Kidney epithelial cell (primary cell): Measurements from ENCODE around the gene SRRM4. TPM values are rescaled to one million over a fixed set of nuclear protein-coding genes. Genes with fewer than 3 reads are reported as not detected.
"Not testable (repeated sequence)": the region's sequence is repeated elsewhere in the genome, so short reads cannot be mapped to it uniquely, and the experiment has no call there.

Source experiments
- DNase-seq: peaks from one replicate; pipeline ENCODE4 v3.0.0-alpha.2; 2010; ENCODE audit warnings: low read depth
- H3K27me3 ChIP-seq: 2 replicates; pipeline ENCODE4 v1.6.0; 2011; ENCODE audit warnings: low read length; ENCODE audit not compliant: control insufficient read depth, insufficient read depth
- H3K36me3 ChIP-seq: 2 replicates; pipeline ENCODE4 v1.5.1; 2011; ENCODE audit warnings: low read length; ENCODE audit not compliant: control insufficient read depth, insufficient read depth
- H3K4me3 ChIP-seq: 2 replicates; pipeline ENCODE4 v1.5.1; 2011; ENCODE audit warnings: low read depth, mild to moderate bottlenecking, control low read depth, low read length
- total RNA-seq: library from RNA; depleted of rRNA; stranded (reverse); fragments of >200 nt; gene quantifications from 2 replicates; pipeline ENCODE4 v1.2.3, GENCODE V29; 2015
- TF ChIP-seq, protein P1 (sequence below): IDR thresholded peaks from 2 replicates; pipeline ENCODE4 v1.5.1; 2011; ENCODE audit warnings: mild to moderate bottlenecking, moderate library complexity, low read length, control low read depth, inconsistent platforms; ENCODE audit not compliant: insufficient read depth, poor library complexity, severe bottlenecking

SRRM4 gene
- total RNA-seq, 1 donor from 2014 or later, result 0.42 TPM

DNA sequence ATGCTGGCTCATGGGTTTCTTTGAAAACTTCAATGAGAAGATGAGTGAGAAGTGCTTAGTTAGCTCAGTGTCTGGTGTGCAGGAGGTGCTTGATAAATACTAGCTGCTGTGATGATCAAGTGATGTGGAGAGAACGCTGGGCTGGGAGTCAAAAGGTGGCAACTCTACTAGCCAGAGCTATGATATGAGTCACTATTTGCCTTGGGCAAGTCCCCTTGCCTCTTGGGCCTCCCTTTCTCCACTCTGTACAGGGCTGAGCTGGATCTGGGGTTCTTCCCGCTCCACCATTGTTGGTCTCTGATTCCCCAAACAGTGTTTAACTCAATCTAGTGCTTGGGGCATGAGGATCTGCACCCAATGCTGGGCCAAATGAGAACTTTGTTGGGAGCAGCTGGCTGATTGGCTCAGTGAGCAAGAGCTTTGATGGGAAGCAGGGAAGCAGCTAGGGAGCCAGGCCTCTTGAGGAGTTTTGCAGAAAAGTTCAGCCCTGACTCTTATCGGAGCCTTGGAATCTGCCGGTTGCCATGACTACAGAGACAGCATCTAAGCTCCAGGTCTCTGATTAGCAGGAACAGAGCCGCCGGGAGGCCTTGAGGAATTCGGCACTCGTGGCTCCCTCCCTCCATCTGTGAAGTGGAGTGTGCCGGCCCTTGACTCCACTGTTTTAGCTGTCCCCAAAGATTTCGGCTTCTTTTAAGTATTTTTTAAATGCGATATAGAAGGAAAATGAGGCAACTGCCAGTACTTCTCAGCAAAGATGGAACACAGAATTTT lies 115.3 kb downstream of the SRRM4 start:
- H3K36me3 ChIP-seq, result no peaks in the 10 kb centered on the region
- H3K4me3 ChIP-seq, result no peak overlapping the region
- no peak for DNase-seq
- TF ChIP-seq, protein P1, sequence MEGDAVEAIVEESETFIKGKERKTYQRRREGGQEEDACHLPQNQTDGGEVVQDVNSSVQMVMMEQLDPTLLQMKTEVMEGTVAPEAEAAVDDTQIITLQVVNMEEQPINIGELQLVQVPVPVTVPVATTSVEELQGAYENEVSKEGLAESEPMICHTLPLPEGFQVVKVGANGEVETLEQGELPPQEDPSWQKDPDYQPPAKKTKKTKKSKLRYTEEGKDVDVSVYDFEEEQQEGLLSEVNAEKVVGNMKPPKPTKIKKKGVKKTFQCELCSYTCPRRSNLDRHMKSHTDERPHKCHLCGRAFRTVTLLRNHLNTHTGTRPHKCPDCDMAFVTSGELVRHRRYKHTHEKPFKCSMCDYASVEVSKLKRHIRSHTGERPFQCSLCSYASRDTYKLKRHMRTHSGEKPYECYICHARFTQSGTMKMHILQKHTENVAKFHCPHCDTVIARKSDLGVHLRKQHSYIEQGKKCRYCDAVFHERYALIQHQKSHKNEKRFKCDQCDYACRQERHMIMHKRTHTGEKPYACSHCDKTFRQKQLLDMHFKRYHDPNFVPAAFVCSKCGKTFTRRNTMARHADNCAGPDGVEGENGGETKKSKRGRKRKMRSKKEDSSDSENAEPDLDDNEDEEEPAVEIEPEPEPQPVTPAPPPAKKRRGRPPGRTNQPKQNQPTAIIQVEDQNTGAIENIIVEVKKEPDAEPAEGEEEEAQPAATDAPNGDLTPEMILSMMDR, result no peak
- H3K27me3 ChIP-seq, result no peaks in the 10 kb centered on the region

DNA sequence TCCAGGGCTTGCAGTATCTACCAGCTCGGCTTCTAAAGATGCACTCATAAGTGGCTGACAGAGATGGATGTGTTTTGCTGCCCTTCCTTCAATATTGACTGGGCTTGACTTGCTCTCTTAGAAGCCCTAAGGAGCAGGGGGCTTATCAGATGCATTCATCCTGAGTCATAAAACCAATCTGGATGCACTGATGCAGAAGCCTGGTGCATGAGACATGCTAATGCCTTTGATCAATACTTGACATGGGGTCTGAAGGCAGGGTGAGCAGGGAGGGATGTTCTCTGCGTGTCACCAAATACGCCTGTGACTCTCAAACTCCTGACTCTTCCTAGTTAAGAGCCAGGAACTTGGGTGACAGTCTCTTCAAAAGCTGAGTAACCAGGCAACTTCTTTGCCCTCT lies 119.6 kb downstream of the SRRM4 start:
- TF ChIP-seq, protein P1, result no peak
- no peak for DNase-seq
- H3K36me3 ChIP-seq, result no peaks in the 10 kb centered on the region
- H3K4me3 ChIP-seq, result no peak overlapping the region
- no peaks in the 10 kb centered on the region for H3K27me3 ChIP-seq

DNA sequence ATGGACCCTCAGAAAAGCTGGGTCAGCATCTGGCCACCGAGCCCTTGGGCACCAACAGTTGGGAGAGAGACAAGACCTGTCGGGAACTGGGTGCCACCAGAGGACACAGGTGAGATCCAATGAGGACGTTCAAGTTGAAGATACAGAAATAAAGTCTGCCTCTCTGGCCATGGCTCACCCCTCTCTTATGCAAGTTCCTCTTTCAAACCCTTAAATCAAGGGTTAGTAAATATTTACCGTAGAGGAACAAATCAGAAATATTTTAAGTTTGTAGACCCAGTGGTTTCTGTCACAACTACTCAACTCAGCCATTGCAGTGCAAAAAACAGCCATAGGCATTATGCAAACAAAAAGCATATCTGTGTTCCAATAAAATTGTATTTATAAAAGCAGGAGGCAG lies 120.9 kb downstream of the SRRM4 start:
- no peak overlapping the region for H3K4me3 ChIP-seq
- DNase-seq, result no peak
- TF ChIP-seq, protein P1, result no peak
- H3K27me3 ChIP-seq, result no peaks in the 10 kb centered on the region
- no peaks in the 10 kb centered on the region for H3K36me3 ChIP-seq

DNA sequence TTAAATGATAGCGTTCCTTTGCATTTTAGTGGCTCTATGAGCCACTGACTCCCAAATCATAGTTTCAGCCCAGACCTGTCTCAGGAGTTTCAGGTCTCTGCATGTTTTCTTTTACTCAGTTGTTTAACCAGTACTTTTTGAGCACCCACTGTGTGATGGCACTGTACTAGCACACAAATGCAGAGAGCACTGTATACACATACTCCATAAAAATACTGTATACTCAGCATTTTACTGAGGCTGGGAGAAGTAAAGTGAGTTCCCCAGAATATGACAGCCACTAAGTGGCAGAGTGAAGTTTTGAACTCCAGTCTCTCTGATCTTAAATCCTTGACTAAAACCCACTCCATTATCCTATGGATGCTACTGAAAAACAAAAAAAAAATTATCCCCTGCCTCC lies 121.4 kb downstream of the SRRM4 start:
- no peak overlapping the region for H3K4me3 ChIP-seq
- no peak for DNase-seq
- no peaks in the 10 kb centered on the region for H3K27me3 ChIP-seq
- H3K36me3 ChIP-seq, result no peaks in the 10 kb centered on the region
- TF ChIP-seq, protein P1, result no peak

DNA sequence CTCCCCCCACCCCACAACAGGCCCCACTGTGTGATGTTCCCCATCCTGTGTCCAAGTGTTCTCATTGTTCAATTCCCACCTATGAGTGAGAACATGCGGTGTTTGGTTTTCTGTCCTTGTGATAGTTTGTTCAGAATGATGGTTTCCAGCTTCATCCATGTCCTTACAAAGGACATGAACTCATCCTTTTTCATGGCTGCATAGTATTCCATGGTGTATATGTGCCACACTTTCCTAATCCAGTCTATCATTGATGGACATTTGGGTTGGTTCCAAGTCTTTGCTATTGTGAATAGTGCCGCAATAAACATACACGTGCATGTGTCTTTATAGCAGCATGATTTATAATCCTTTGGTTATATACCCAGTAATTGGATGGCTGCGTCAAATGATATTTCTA lies 123.6 kb downstream of the SRRM4 start:
- DNase-seq, H3K4me3 ChIP-seq, H3K36me3 ChIP-seq, H3K27me3 ChIP-seq: not testable (repeated sequence)

DNA sequence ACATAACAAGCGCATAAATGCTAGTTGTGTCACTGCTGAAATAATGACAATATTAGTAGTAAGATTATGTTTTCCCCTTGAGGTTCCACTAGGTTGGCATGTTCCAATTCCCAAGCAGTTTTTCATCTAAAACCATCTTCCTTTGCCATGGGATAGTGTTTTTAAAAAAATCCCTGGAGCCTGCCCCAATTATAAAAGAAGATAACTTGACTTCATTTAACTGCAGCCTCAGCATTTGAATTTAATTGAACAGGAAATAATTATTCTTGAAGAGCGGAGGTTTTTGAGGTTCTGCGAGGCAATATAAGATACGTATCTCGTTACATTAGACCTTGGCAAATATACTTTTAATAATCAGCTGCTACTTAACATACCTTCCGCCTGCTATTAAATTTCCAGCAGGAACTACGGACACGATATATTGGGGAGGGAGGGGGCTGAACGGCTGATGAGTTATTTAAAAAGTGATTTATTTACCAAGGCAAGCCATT lies 132.2 kb downstream of the SRRM4 start:
- no peaks in the 10 kb centered on the region for H3K27me3 ChIP-seq
- no peak overlapping the region for H3K4me3 ChIP-seq
- H3K36me3 ChIP-seq, result no peaks in the 10 kb centered on the region
- TF ChIP-seq, protein P1, result no peak
- DNase-seq, result no peak
